SK-N-SH treated with all-trans-retinoic acid at 6 μM for 48 hours (cell line): Measurements from ENCODE around the gene SLU7.

ENCODE experiments used
- ATAC-seq: fragments of 200-7000 bp; cut with Tn5 transposase; 3 replicates; pipeline ENCODE4 v1.9.1; 2020; ENCODE audit warnings: mild to moderate bottlenecking, moderate library complexity
- ARNTL ChIP-seq: fragments of 450-650 bp; formaldehyde crosslinking; IDR thresholded peaks from 2 replicates; pipeline ENCODE4 v1.5.0; 2020; ENCODE audit warnings: low read depth, mild to moderate bottlenecking, moderate library complexity, borderline replicate concordance
- BACH2 ChIP-seq: fragments of 250-450 bp; sonication (Bioruptor Pico); IDR thresholded peaks from 2 replicates; pipeline ENCODE4 v1.9.0; 2021; ENCODE audit warnings: mild to moderate bottlenecking, borderline replicate concordance
- GLIS3 ChIP-seq: fragments of 250-450 bp; sonication (Bioruptor Pico); IDR thresholded peaks from 2 replicates; pipeline ENCODE4 v1.5.0; 2020; ENCODE audit warnings: mild to moderate bottlenecking, moderate library complexity
- ISL1 ChIP-seq: fragments of 250-450 bp; sonication (Bioruptor Pico); IDR thresholded peaks from 2 replicates; pipeline ENCODE4 v2.1.2; 2022; ENCODE audit warnings: mild to moderate bottlenecking, moderate library complexity
- OSR1 ChIP-seq: fragments of 250-450 bp; sonication (Bioruptor Pico); IDR thresholded peaks from 2 replicates; pipeline ENCODE4 v1.8.0; 2022; ENCODE audit warnings: moderate library complexity, mild to moderate bottlenecking, inconsistent platforms
- PPARA ChIP-seq: fragments of 250-450 bp; sonication (Bioruptor Pico); IDR thresholded peaks from 2 replicates; pipeline ENCODE4 v1.5.0; 2020; ENCODE audit warnings: mild to moderate bottlenecking, borderline replicate concordance
- RARB ChIP-seq: fragments of 250-450 bp; sonication (Bioruptor Pico); IDR thresholded peaks from 2 replicates; pipeline ENCODE4 v1.8.0; 2021; ENCODE audit warnings: mild to moderate bottlenecking, moderate library complexity
- SNAI2 ChIP-seq: fragments of 250-450 bp; sonication (Bioruptor Pico); IDR thresholded peaks from 2 replicates; pipeline ENCODE4 v1.5.0; 2020; ENCODE audit warnings: mild to moderate bottlenecking, moderate library complexity
- ZFP3 ChIP-seq: fragments of 250-450 bp; sonication (Bioruptor Pico); IDR thresholded peaks from 2 replicates; pipeline ENCODE4 v1.5.0; 2020; ENCODE audit warnings: mild to moderate bottlenecking, moderate library complexity
- ZNF565 ChIP-seq: fragments of 450-650 bp; formaldehyde crosslinking; conservative IDR thresholded peaks from 2 replicates; pipeline ENCODE4 v1.5.0; 2020; ENCODE audit warnings: low read depth, mild to moderate bottlenecking, moderate library complexity
- ZNF70 ChIP-seq: fragments of 450-650 bp; formaldehyde crosslinking; IDR thresholded peaks from 2 replicates; pipeline ENCODE4 v1.5.0; 2020; ENCODE audit warnings: mild to moderate bottlenecking, moderate library complexity
- ZNF8 ChIP-seq: fragments of 450-650 bp; formaldehyde crosslinking; IDR thresholded peaks from 2 replicates; pipeline ENCODE4 v1.5.0; 2020; ENCODE audit warnings: mild to moderate bottlenecking, moderate library complexity
- TF ChIP-seq, protein P1 (sequence below): fragments of 250-450 bp; sonication (Bioruptor Pico); IDR thresholded peaks from 2 replicates; pipeline ENCODE4 v1.8.0; 2020; ENCODE audit warnings: mild to moderate bottlenecking, moderate library complexity, borderline replicate concordance
- TF ChIP-seq, protein P2 (sequence below): fragments of 250-450 bp; sonication (Bioruptor Pico); IDR thresholded peaks from 2 replicates; pipeline ENCODE4 v1.5.1; 2020; ENCODE audit warnings: low read depth, mild to moderate bottlenecking, moderate library complexity
- TF ChIP-seq, protein P3 (sequence below): fragments of 250-450 bp; sonication (Bioruptor Pico); IDR thresholded peaks from 2 replicates; pipeline ENCODE4 v1.5.0; 2020; ENCODE audit warnings: mild to moderate bottlenecking, moderate library complexity
- TF ChIP-seq, protein P4 (sequence below): fragments of 250-450 bp; sonication (Bioruptor Pico); IDR thresholded peaks from 2 replicates; pipeline ENCODE4 v1.8.0; 2021; ENCODE audit warnings: low read depth, mild to moderate bottlenecking, moderate library complexity, borderline replicate concordance

The SLU7 gene

DNA sequence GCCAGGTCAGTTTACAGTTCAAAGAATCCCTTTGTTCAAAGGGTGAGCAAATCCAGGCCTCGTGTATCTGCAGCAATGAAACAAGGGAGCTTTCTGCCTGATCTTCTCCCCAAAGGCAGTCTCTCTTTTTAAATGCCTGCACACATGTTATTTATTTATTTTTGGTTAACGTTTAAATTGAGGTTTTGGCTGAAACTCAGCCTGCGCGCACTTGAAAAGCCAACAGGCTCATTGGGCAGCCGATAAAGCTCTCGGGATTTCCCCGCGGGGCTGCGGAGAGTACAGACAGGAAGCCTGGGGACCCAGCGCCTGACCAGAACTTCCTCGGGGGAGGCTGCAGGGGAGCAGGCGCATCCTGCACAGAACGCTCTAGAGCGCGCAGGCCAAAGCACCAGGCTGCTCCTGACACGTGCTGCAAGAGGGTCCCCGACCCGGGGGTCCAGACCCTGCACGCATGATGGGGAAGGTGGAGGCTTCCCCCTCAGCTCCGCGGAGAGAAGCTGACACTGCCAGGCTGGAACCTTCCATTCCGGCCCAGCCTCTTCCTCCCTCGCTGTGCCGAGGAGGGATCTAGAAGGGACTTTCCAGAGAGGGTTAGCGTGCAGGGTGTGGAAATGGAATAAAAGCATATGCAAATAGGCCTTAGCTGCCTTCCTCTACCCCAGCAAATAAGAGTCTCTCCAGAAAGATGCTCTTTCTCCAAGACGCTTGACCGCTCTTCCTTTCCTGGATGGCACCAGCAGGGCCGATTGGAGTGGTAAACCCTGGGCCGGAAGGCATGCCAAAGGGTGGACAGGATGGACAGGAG, 48.9 kb upstream of the SLU7 start (continued):
- TF ChIP-seq, protein P1, sequence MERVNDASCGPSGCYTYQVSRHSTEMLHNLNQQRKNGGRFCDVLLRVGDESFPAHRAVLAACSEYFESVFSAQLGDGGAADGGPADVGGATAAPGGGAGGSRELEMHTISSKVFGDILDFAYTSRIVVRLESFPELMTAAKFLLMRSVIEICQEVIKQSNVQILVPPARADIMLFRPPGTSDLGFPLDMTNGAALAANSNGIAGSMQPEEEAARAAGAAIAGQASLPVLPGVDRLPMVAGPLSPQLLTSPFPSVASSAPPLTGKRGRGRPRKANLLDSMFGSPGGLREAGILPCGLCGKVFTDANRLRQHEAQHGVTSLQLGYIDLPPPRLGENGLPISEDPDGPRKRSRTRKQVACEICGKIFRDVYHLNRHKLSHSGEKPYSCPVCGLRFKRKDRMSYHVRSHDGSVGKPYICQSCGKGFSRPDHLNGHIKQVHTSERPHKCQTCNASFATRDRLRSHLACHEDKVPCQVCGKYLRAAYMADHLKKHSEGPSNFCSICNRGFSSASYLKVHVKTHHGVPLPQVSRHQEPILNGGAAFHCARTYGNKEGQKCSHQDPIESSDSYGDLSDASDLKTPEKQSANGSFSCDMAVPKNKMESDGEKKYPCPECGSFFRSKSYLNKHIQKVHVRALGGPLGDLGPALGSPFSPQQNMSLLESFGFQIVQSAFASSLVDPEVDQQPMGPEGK (CRISPR knock-in tag) = no peak
- no peak for TF ChIP-seq ZNF8 (CRISPR knock-in tag)
- TF ChIP-seq GLIS3 (CRISPR knock-in tag) = no peak
- no peak for TF ChIP-seq OSR1
- TF ChIP-seq, all 23 proteins: peak for 0

DNA sequence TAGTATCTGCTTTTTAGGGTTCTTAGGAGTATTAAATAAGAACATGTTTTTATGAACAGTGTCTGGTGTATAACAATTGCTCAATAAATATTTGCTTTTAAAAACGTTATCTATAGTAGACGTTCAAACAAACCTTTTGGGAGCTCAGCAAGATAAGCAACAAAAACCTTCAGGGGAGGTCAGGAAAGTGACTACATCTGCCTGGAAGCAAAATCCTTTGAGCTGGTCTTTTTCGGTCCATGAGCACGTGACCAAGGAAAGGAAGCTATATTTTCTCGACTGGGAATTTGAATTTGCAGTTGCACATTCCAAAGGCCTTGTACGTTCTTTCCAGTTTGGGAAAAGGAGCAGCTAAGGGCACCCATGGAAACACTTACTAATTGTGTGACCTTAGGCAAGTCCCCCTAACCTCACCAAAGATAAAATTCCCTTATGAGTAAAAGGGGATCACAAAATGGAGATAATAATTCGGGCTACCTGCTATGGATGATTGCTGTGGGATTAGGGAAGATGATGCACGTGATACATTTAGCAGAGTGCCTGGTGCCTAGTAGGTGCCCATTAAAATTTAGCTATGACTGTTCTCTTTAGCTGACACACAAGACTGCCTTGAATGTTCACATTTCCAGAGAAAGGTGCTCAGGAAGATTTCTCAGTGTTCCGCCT, 48.1 kb upstream of the SLU7 start:
- no peak for ATAC-seq
- no peak for TF ChIP-seq RARB (CRISPR knock-in tag)
- no peak for TF ChIP-seq SNAI2 (CRISPR knock-in tag)
- no peak for TF ChIP-seq ZNF565
- TF ChIP-seq OSR1 = no peak
- TF ChIP-seq ZFP3 (CRISPR knock-in tag) = no peak
- TF ChIP-seq, protein P2, sequence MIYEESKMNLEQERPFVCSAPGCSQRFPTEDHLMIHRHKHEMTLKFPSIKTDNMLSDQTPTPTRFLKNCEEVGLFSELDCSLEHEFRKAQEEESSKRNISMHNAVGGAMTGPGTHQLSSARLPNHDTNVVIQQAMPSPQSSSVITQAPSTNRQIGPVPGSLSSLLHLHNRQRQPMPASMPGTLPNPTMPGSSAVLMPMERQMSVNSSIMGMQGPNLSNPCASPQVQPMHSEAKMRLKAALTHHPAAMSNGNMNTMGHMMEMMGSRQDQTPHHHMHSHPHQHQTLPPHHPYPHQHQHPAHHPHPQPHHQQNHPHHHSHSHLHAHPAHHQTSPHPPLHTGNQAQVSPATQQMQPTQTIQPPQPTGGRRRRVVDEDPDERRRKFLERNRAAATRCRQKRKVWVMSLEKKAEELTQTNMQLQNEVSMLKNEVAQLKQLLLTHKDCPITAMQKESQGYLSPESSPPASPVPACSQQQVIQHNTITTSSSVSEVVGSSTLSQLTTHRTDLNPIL (CRISPR knock-in tag) = no peak
- TF ChIP-seq ZNF70 (CRISPR knock-in tag) = no peak
- TF ChIP-seq ARNTL (CRISPR knock-in tag) = no peak
- TF ChIP-seq GLIS3 (CRISPR knock-in tag) = no peak
- TF ChIP-seq BACH2 (CRISPR knock-in tag) = no peak

DNA sequence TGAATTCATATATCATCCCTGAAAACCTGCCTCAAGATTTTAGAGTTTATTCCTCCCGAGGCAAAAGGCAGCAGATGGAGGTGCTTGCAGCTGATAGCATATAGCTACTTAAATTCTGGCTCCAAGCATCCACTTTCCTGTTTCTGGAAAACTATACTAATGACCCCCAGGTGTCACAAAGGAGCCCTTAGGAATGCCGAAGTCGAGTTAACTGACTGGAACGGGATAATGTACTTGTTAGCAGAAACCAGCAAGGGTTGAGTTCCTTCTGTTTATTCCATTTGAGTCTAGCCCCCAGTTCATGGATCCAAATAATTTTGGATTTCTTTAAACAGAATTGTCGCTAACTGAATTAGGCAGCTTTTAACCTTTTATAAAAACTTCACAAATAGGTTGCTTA, 47.2 kb upstream of the SLU7 start:
- TF ChIP-seq GLIS3 (CRISPR knock-in tag) (no peak), SNAI2 (CRISPR knock-in tag) (no peak), ARNTL (CRISPR knock-in tag) (no peak), ISL1 (no peak), RARB (CRISPR knock-in tag) (no peak)
- TF ChIP-seq, protein P1 (CRISPR knock-in tag) = no peak
- TF ChIP-seq, protein P3, sequence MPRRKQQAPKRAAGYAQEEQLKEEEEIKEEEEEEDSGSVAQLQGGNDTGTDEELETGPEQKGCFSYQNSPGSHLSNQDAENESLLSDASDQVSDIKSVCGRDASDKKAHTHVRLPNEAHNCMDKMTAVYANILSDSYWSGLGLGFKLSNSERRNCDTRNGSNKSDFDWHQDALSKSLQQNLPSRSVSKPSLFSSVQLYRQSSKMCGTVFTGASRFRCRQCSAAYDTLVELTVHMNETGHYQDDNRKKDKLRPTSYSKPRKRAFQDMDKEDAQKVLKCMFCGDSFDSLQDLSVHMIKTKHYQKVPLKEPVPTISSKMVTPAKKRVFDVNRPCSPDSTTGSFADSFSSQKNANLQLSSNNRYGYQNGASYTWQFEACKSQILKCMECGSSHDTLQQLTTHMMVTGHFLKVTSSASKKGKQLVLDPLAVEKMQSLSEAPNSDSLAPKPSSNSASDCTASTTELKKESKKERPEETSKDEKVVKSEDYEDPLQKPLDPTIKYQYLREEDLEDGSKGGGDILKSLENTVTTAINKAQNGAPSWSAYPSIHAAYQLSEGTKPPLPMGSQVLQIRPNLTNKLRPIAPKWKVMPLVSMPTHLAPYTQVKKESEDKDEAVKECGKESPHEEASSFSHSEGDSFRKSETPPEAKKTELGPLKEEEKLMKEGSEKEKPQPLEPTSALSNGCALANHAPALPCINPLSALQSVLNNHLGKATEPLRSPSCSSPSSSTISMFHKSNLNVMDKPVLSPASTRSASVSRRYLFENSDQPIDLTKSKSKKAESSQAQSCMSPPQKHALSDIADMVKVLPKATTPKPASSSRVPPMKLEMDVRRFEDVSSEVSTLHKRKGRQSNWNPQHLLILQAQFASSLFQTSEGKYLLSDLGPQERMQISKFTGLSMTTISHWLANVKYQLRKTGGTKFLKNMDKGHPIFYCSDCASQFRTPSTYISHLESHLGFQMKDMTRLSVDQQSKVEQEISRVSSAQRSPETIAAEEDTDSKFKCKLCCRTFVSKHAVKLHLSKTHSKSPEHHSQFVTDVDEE = no peak
- no peak for ATAC-seq

DNA sequence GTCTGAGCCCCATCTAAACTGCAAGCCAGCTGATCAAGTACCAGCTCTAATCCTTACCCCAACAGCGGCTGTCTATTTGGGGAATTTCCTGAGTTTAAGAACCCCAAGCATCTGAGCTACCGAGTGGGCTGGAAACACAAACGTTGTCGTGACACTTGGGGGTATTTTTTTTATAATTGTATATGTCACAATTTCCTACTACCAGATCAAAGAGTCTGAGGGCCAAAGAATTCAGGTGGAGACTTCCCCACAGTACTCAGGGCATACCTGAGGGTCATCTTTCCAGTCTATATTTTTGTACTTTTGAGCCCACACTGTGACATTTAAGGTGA, 45.6 kb upstream of the SLU7 start:
- ATAC-seq = no peak; the same call in 2 of the 3 replicates
- TF ChIP-seq GLIS3 (CRISPR knock-in tag) = no peak

DNA sequence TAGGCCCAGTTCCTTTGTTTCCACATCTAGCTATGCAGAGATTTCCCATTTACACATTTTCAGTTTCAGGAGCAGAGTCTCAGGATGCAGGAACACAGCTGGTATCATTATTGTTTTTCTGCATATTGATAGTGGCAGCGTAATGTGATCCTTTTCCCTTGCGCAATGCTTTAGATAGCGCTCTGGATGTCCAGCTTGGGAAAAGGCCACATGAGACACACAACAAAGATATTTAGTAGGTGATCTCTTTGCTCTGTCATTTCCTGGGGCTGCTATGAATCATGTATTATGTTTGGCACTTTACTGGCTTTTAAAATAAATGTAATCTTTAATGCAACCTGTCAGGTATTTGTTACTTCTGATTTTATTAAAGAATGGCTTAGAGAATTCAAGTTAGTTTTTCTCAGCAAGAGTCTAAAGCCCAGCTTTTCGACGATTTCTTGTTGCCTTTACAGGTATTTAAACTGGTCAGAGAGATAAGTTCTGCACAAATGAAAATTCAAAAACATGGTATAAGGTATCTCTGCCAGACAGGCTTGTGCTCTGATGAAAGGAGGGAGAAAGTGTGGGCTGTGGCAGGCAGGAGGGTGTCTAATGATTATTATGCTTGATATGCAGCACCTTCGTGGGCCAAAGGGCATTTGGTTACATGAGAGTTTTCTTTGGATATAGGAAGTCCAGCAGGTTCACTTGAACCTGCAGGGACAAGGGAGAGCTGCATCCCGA, 45.0 kb upstream of the SLU7 start:
- TF ChIP-seq ZFP3 (CRISPR knock-in tag) (no peak), PPARA (CRISPR knock-in tag) (no peak)
- TF ChIP-seq, protein P2 (CRISPR knock-in tag) = no peak
- TF ChIP-seq, protein P4, sequence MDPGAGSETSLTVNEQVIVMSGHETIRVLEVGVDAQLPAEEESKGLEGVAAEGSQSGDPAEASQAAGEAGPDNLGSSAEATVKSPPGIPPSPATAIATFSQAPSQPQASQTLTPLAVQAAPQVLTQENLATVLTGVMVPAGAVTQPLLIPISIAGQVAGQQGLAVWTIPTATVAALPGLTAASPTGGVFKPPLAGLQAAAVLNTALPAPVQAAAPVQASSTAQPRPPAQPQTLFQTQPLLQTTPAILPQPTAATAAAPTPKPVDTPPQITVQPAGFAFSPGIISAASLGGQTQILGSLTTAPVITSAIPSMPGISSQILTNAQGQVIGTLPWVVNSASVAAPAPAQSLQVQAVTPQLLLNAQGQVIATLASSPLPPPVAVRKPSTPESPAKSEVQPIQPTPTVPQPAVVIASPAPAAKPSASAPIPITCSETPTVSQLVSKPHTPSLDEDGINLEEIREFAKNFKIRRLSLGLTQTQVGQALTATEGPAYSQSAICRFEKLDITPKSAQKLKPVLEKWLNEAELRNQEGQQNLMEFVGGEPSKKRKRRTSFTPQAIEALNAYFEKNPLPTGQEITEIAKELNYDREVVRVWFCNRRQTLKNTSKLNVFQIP (CRISPR knock-in tag) = peak; percentile 64; the same call in 1 of the 2 replicates
- ATAC-seq = peak; percentile 83
